Esophagus mucosa (tissue), 1 donor: Measurements from ENCODE around the gene PTCSC3. TPM values are rescaled to one million over a fixed set of nuclear protein-coding genes. Genes with fewer than 3 reads are reported as not detected.

Source experiments
- ATAC-seq: fragments of 200-7000 bp; cut with Tn5 transposase; one replicate; pipeline ENCODE4 v1.9.1; 2020
- total RNA-seq: library from RNA; stranded (reverse); gene quantifications from one replicate; pipeline ENCODE4 v1.2.4, GENCODE V29; 2023
- donor health status: DM: yes; HTN: yes; CAD: no.

PTCSC3 gene
- not detected for total RNA-seq

DNA sequence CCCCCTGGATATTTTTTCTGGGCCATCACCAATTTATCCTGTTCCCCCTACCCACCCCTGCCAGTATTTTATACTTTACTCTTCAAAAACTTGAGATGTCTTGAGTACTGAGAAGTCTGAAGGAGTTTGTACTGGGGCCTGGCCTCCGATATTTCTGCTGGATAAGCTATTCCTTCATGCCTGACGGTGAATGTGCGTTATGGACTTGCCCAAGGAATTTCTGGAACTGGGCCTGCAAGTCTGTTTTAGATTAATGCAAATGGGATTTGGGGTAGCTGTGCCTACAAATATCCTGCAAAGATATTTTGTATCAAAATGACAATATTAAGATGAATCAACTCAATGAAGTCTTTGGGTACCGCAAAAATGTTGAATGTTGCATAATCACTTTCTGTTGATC, at the start of gene PTCSC3:
PTCSC3 (minus strand) TSS at position 199 of the 400 bp plus-strand sequence.
- ATAC-seq: no peak

DNA sequence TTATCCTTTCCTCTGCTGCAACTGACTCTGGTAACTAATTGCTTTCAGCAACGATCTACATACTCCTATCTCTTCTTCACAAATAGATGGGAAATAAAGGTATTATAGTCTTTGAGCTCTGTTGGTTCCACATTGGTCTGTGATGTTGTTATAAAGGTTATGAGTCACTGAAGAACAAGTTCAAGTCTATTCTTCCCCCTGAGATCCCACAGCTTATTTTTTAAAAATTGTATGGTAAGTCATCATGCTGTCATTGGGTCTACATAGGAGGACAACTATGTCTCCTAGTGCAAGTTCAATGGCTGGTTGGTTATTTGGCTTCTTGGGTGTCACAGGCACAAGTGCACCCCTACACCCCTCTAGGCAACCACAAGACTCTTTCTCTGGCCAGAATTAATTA, 49.6 kb upstream of the PTCSC3 start:
- no peak for ATAC-seq

DNA sequence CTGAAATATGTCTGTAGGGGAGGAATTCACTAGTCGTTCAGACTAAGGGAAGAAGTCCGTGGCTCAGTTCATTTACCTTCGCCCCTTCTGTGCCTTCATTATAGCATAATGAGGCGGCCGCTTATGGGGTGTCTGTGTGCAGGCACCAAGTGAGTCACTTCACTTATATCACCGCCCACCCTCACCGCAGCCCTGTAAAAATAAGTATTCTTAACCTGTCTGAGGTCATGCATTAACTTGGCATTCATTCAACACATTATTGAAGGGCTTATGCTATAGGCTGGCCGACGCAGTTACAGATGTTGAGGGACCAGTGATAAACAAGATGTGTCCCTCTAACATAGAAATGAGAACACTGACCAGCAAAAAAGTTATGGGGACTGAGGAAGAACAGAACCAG, 47.7 kb upstream of the PTCSC3 start:
- ATAC-seq: no peak

DNA sequence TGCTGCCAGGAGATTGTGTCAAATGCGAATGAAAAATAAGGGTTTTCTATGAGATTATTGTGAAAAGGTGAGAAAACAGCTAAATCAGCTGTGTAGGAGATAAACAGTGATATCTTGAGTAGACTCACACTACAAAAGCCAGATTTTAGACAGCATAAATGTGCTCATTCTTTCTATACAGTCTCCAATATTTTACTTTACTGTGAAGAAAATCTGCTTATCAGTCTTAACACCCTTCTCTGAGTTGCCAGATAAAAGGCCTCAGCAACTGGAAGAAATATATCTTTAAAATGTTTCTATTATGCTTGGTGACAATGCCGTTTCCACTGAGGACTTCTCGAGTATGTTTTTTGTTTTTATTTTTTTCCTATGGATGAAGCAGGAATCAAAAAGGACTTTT, 47.0 kb upstream of the PTCSC3 start:
- ATAC-seq: no peak

DNA sequence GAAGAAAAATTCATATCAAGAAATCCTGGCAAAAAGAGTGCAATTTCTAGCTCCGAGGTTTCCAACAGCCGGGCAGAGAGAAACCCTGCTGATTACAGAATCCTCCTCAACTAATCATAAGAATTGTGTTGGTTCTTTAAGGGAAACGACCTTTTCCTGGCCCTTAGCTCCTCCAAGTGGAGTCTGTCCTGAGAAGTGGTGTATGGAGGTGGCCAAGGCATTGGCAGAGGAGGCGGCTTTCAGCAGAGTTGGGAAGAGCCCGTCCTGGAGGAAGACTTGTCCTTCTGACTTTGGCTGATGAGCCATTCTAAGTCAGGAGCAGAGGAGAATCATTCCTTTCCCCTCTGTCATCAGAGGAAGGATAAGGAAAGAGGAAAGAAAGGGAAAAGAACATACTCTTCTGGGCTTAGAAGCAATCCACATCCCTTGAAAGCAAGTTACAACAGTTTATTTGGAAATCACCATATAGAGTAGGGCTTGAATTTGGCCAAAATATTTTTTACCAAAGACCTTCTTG, 46.5 kb upstream of the PTCSC3 start:
- no peak for ATAC-seq

DNA sequence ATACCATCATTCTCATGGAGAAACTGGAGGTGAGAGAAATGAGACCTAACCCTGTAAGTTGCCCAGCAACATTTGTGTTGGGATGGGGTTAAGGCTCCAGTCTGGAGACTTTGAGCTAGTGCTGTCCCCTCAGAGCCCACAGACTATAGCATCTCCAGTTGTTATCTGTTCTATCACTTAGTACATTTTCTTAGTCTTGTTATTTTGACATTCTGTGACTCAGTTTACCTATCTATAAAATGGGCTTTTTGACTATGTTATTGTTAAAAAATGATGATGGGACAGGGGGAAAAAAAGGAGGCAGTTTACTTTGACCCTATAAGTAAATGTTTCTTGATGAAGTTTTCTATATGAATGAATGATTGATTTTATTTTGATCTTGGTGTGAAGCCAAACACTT, 45.8 kb upstream of the PTCSC3 start:
- no peak for ATAC-seq

DNA sequence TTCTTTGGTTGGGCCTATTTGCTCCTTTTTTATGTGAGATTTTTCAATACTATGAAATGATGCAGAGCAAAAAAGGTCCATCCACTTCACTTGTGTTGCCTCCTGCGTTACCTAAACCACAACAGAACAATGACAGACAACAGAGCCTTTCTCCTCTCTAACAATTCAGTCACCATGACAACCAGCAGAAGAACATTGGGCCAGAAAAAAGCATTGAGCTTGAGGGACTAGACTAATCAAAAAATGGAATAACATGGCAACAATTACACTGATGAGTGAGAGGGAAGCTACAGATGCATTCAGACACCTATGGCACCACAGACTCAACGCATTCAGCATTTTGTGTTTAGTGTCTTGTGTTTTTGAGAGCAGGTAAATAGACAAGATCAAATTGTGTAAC, 44.6 kb upstream of the PTCSC3 start:
- no peak for ATAC-seq

DNA sequence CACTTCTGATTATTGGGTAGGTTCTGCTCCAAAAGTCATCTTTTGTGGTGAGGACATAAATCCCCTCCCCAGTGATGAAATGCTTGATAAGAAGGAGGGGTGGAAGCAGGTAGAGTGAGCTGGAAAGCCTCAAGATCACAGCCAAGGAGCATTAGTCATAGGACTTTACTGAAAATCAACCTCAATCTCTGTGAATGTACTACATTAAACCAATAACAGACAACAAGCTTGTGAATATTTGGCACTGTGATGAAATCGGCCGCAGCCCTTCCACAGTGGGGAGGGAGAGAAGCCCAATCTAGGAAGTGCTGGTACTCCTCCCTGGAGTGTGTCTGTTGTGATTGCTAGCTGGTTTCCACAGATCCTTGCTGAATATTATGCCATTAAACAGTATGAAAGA, 41.2 kb upstream of the PTCSC3 start:
- peak; percentile 15 for ATAC-seq

DNA sequence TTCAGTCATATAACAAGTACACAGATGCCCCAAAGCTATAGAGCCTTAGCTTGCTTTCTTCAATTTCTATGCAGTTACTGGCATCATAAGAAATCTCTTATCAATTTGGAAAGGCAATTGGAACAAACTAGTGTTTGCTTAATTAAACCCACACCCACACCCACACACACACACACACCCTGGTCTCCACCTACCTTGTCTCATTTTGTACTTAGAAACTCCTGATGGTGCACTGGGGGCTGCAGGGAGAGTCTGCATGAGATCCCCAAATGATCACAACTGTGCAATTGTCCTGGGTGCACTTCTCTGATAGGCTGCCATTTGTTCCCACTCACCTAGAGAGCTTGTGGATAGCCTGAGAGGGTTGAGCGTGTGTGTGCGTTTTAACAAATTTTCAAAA, 40.5 kb upstream of the PTCSC3 start:
- no peak for ATAC-seq

DNA sequence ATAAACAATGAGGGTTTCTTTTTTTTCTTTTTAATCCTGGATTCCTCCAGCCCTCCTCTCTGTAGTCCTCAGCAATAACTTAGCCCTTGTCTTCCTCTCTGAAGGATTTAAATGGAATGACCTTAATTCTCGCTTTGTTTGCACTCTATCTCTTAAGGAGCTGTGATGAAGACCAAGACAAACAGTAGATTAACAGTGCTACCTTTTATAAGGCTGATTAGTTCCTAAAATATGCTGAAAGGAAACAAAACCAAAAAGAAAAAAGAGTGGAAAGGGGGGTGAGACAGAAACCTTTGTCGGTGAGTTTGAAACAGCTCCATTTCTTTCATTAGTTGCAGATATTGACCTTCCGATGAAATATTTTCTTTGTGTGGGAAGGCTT, 38.7 kb upstream of the PTCSC3 start:
- no peak for ATAC-seq

DNA sequence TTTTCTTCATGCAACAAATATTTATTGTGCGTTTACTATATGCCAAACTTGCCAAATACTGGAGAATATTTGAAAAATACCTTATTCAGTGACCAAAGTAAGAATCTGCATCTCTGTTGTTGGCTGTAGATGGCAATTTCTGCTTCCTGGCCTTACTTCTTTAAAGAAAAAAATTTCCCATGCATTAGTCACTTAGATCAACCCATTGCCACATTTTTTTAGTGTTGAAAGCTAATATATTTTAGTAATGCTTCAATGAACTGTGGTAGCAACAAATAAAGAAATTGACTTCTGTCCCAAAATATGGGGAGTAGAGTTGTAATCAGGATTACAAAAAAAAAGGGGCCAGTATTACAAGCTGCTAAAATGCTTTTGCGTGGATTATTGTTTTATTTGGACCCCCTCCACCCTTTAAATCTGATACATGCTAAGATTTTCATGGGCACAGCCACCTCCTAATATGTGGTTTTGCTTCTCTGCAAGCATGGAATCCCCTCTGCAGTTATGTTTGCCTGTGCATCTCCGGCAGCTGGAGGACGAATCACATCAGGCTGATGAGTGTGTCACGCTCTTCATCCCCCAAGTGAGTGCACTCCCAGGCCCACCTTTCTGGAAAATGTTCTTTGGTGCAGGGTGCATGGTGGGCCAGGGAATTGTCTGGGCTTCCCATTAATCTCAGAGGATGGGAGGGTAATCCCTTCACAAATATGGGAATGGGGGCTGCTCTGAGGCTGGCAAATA, 38.1 kb upstream of the PTCSC3 start:
- ATAC-seq: no peak

DNA sequence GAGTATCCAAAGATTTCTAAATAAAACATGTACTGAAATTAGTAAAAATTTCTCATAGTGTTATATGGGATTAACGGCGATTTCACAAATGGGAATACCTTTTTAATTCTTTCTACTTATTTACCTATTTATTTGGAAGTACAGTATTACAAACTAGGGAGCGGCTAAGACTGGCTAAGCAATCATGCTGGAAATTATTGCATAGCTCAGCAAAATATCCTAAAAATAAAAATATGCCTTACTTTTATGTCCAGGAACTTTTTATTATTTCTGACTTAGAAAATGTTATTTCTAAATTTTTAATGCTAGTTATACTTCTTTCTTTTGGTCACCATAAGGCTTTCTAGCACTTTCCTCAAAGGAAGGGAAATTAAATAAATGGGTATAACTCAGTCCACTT, 36.5 kb upstream of the PTCSC3 start:
- no peak for ATAC-seq

DNA sequence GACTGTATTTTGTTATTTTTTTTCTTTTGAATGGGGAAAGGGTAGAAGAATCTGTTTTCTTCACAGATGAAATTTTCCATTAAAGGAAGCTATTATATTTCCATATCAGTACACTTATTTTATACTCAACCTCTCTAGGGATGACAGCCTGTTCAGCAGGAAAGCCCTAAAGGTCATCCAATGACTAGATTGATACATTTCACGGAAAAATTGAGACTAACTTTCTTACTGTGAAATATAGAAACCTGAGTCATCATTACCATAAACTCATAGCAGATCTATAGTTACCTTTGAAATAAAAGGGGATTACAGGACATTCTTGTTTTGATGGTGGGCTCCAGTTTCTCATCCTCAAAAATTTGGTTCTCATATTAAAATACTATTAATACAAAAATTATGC, 36.1 kb upstream of the PTCSC3 start:
- ATAC-seq: no peak

DNA sequence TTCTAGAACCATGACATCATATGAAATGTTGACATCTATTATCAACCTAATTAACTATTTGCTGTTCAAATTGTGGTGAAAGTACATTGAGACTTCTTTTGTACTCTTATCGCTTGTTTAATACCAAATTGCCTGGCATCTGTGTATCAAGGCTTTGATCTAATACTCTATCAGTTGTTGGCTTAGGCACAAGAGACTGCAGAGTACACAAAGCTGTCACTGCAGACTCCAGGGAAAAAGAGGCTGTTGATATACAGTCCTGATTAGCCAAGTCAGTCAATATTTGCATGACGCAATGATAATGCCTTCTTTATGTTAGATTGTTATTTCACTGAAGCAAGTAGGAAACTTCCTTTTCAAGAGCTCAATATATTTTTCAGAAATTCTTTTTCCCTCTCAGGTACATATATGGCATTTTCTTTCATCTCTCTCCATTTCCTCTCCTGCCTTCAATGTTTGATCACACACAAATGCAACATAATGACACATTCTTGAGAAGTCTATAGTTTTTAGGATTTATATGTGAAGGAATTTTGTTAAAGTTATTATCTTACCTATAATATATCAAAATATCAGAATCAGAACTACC, 32.3 kb upstream of the PTCSC3 start:
- no peak for ATAC-seq

DNA sequence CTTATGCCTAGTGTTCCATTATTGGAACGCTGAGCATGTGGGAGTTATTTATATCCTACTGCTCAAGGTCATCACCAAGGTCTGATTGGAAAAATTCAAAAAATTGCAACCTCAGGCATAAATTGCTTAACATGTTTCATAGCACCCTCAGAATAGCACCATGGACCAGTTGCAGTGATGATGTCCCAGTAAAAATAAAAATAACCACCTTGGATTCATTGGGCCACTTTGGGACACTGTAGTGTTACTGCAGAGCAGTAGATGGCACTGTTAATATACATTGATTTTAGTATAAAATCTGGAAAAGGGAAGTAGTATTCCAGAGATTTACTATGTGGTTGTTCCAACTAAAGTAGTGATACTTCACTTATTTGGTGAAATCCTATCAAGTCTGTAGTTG, 31.0 kb upstream of the PTCSC3 start:
- ATAC-seq: no peak

DNA sequence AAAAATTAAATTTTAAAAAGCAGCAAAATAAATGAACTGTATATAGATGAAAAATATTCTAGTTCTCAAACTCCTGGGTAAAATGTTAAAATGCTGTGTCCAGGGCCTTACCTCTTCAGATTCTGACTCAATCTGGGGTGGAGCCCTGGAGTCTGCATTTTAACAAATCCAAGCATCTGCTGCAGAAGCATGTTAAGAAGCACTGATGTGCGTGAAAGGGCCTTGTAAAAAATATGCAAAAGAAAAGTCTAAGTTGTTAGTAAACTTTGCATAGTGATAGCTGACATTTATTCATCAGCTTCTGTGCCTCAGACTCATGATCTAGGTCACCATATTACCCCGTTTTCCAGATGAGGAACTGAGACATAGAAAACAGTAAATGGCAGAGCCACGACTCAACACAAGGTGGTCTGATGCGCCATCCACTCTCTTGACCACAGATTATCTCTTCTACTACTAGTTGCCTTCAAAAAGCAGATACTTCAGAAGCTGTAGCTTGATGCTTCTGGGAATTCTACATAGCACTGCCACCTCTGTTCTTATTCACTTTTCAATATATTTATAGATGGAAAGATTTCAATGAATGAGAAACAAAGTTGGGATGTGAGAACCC, 28.0 kb upstream of the PTCSC3 start:
- no peak for ATAC-seq

DNA sequence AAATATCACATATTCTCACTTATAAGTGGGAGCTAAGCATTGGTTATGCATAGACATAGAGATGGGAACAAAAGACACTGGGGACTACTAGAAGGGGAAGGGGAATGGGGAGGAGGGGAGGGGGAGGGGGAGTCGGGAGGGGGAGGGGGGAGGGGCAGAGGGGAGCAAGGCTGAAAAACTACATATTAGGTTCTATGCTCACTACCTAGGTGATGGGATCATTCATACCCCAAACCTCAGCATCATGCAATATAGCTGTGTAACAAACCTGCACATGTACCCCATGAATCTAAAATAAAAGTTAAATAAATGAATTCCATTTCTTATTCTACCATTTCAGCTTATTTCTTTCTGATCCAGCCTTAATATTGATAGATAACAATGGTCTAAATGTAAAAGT, 21.9 kb upstream of the PTCSC3 start:
- no peak for ATAC-seq

DNA sequence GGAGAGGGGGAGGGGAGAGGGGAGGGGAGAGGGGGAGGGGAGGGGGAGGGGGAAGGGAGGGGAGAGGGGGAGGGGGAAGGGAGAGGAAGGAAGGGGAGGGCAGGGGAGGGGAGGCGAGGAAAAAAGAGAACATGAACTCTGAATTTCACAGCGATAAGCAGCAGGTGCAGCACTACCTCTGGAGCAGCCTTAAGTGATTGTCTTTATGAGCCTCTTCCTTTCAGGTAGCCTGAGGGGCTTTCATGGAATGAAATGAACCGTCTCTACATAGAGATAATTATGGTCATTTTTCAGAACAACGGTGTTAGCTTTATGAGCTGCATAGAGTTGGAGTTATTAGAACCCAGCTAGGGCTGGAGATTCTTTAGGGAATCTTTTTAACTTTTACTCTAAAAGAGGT, 18.1 kb upstream of the PTCSC3 start:
- no peak for ATAC-seq

DNA sequence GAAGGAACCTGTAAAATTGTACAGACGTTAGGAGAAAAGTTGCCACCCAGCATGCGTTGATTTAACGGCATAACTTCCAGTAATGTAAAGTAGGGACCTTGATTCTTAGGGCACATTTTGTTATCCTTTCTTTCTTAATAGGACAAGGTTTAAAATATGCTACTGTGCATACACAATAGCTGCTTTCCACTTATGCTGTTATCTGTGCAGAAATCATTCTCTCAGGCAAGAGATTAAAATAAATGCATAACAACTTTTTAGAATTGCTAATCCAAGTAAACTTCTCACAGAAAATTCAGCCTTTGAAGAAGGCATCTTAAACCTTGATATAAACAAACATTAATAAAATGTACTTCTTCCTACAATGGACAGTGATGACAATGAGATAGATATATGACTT, 16.0 kb upstream of the PTCSC3 start:
- ATAC-seq: no peak

DNA sequence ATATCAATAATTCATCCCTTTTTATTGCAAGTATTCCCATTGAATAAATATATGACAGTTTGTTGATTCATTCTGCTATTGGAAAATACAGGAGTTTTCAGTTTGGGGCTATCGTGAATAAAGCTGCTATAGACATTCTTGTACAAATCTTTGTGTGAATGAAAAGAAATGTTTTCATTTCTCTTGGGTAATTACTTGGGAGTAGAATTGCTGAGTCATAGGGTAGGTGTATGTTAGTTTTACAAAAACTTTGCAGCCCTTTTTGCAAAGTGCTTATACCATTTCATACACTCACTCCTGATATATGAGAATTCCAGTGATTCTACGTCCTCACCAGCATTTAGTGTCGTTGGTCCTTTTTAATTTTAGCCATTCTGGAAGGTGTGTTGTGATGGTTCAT, 6.9 kb upstream of the PTCSC3 start:
- ATAC-seq: no peak

DNA sequence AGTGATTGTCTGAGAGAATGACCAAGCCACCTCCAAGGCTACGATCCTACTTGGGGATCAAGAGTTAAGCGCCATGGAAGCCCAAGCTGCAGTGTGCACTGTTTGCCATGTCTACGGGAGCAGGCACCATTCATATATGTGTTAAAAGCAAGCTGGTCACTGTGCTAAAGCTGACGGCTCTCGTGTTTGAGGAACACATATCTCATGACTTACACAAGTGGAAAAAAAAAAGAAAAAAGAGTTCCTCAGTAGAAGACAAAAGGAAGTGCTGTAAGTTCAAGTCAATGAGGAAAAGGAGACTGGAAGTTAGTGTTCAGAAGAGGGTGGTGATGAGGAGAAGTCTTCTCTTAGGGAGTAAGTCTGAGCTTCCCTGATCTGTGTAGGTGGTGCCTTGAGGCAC, 4.9 kb upstream of the PTCSC3 start:
- ATAC-seq: no peak

DNA sequence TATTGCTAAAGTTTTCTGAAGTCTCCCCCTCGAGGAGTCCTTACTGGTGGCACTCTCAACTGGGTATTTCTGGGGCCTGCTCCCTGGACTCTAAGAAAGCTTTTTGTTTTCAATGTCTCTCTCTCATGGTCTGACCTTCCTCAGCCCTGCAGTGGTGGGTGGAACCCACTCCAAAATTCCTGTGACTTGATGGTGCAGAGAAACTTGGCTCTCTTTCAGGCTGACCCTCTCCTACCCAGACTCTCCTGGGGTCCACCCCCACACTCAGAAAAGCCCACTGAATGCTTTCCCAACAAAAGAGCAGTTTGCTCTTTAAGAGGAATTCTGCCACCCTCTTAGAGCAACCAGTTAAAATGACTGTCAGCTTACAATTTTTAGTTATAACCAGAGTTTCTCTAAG, 967 bp upstream of the PTCSC3 start:
- no peak for ATAC-seq

DNA sequence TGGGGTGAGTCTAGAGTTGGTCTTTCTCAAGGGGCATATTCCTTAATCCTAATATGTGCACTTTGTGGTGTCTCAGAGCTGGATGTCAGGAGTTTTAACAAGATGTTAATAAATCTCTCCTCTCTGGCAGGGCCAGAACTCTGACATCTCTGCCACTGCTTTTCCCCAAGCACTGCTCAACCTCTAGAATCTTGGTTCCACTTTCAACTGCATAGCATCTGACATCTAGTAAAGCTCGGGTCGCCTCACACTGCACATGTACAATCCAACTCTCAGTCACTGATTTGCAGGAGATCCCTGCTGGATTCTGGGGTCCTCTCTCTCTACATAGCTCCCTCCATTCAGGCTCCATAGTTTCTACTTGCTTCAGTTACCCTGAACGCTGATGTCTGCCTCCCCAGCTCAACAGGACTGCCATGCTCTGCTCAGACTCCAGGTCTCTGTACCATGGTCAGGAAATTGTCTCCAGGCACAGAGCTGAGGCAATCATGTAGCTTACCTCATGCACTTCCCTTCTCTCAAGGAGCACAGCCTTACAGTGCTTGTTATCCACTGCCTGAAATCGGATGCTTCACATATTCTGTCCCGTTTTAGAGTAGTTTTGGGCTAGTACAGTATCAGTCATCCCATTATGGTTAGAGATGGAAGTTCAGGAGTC, 1.6 kb downstream of the PTCSC3 start:
- ATAC-seq: no peak

DNA sequence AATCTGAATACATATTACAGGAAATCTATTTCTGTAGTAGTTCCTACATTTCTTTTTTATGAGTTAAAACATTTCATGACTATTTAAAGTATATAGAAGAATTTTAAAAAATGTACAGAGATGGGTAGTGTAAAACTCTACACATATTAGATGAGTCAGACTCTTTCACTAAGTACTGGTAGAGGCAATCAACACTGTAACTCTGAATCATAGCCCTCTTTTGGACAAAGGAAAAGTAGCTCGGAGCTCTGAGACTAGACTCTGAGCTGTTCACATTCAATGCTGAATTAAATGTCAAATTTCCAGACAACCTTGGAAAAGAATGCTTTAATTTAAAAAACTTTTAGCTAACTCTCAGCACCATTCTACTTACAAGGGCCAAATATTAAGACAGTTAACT, 3.4 kb downstream of the PTCSC3 start:
- peak; percentile 61 for ATAC-seq
